H4 (cell line): ENCODE measurements around the gene IFI27. TPM values are rescaled to one million over a fixed set of nuclear protein-coding genes. Genes with fewer than 3 reads are reported as not detected.

Experiments
- DNase-seq: peaks from one replicate; pipeline ENCODE4 v3.0.0-alpha.2; 2015; ENCODE audit warnings: low spot score
- total RNA-seq: library from RNA; depleted of rRNA; stranded (reverse); fragments of >200 nt; shearing (Covaris generic); gene quantifications from 2 replicates; pipeline ENCODE4 v1.2.3, GENCODE V29; 2014

Gene IFI27
- total RNA-seq, 1 experiment from 2014 or later: 2,076 TPM

GRCh38 chr14:94102768-94103482 is 7.6 kb upstream of the IFI27 start:
- no peak for DNase-seq

DNA sequence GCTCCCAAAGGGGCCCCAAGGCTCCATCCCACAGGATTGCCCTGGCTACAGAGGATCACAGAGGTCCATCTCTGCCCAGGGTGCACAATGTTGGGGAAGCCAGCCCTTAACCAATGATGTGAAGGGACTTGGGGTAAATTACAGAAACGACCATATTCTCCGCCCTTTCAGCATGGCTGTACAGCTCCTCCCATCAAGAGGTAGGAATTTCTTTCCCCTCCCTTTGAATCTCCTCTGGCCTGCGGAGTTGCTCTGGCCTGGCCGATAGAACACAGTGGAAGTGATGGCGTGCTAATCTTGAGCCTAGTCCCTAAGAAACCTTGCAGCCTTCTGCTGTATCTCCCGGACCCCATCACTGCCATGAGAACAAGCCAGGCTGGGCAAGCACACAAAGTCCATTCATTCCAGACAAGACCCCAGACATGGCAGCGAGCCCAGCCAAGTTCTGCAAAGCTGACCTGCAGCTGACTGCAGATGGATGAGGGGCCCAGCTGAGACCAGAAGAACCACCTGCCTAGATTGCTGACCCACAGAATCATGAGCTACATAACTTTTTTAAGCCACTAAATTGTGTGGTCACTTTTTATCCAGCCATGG is 6.9 kb upstream of the IFI27 start:
- DNase-seq: no peak

GRCh38 chr14:94104731-94105130 is 5.8 kb upstream of the IFI27 start:
- no peak for DNase-seq

GRCh38 chr14:94109915-94110250 is 653 bp upstream of the IFI27 start:
- DNase-seq: no peak

DNA sequence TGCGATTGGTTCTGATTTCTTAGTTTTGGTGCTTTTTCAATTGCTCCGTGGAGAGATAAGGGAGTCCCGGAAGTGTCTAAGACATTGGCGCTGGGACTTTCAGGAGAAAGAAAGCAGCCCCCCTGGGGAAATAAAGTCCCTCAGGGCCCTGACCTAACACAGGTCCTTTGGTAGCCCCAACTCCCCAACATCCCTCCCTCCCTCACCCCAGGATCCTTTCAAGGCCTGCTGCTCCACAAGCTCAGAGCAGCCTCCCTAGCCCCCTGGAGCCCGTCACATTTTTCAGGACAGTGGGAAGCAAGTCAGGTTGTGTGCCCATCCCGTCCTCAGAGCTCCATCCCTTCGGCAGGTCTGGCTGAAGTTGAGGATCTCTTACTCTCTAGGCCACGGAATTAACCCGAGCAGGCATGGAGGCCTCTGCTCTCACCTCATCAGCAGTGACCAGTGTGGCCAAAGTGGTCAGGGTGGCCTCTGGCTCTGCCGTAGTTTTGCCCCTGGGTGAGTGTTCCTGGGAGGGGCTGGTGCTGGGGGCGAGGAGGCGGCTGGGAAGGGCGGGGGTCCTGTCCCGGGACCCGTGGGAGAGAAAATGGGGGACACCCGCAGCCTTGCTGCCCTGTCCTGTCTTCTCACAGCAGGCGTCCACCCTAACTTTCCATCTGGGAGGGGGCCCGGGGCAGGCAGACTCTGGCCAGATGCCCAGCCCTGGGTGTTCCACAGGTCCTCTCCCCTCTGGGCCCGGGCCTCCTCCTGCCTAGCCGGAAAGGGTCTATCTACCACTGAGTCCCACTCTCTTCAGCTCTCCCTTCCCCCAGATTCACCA is 950 bp downstream of the IFI27 start:
- DNase-seq: no peak

DNA sequence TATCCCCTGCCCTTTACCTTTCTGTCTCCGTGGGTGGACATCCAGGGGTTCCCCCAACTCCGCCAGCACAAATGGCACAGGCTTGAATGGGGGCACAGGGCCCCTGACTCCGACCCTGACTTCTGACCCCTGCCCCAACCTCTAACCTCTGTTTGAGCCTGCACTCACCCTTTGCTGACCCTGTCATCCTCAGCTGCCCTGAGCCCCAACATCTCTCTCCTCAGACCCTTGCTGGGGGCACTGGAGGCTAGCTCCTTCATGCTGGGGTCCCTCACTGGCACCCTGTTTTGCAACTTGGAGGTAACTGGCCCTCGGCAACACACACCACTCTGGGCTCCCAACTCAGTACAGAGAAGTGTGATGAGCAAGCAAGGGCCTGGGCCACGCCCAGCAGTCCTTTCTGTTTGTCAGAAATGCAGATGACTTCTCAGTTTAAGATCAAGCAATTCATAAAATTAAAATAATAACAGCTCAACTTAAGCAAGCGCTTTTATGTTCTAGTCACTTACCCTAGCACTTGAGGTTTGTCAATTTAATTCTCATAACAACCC is 2.1 kb downstream of the IFI27 start:
- no peak for DNase-seq

- DNase-seq: no peak
Observed at GRCh38 chr14:94113073-94113472, 2.5 kb downstream of the IFI27 start.

GRCh38 chr14:94113490-94113889 is 3.0 kb downstream of the IFI27 start:
- DNase-seq: no peak

DNA sequence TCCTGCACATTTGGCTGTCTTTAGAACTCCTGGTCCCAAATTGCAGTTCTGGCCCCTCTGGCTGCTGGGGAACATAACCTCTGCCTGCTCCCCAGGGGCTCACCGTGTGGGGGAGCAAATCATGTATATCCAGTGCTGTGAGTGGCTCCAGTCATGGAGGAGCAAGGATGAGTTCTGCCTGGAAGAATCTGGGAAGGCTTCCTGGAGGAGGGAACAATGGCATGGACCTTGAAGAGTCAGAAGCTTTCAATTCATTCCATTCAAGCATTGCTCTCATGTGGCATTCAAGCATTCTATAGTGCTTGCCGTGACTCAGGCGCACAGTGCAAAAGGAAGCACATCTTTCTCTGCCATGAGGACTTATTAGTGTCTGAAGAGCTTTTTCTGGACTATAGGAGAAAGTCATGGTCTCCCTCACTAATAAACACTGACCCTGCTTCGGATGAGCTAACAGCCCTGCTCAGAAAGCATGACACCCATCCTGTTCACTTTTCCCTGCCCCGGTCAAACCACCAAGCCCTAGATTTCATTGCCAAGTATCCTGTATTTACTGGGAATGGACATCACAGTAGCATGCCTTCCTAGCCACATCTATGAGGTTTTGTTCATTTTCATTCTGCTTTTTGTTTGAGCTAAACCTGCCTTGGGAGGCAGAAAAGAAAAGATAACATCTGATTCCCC is 3.5 kb downstream of the IFI27 start:
- DNase-seq: no peak

DNA sequence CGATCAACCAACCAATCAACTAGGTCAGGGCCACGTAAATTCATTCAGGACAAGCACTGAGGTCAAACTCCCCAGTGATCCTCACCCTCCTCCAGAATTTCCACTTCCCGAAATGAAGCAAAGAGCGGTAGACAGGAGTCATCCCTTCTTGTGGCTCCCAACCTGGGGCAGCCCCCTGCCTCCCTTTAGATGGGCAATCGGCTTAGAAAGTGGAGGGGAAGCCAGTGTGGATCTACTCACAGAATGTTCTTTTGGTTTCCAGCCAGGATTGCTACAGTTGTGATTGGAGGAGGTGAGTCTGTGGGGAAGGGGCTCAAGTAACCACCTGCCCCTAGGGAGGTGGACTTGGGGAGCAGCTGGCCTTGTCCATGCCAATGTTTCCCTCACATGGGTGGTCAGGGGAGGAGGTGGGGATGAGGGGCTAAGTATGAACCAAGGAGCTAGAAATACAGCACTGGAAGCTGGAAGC is 4.1 kb downstream of the IFI27 start:
- DNase-seq: no peak

GRCh38 chr14:94115058-94115591 is 4.6 kb downstream of the IFI27 start:
- no peak for DNase-seq

- DNase-seq: no peak
Observed at GRCh38 chr14:94115631-94116030, 5.1 kb downstream of the IFI27 start.

GRCh38 chr14:94116701-94117100 is 6.2 kb downstream of the IFI27 start:
- no peak for DNase-seq

DNA sequence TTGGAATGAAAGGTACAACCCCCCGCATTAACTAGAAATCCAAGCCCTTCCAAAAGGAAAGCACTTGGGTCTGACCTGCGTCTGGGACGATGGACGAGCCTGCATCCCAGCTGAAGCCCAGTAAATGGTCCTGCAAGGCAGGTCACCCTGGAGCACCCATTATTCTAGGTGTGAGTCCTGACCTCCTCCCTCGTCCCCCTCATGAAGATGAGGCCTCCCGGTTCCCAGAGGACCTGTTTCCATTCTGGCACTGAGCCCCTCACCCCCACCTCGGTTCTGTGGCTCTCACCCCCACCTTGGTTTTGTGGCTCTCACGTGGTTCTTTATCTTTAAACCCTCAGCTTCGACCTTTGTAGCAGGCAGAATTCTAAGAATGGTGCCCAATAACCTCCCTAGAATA is 7.3 kb downstream of the IFI27 start:
- no peak for DNase-seq

GRCh38 chr14:94119071-94119470 is 8.5 kb downstream of the IFI27 start:
- DNase-seq: no peak

- no peak for DNase-seq
Observed at GRCh38 chr14:94120667-94121340, 10.3 kb downstream of the IFI27 start.

- DNase-seq: no peak
Observed at GRCh38 chr14:94121485-94121884, 10.9 kb downstream of the IFI27 start.

GRCh38 chr14:94122438-94122837 is 11.9 kb downstream of the IFI27 start:
- DNase-seq: no peak

GRCh38 chr14:94123296-94123695 is 12.8 kb downstream of the IFI27 start:
- DNase-seq: no peak

- DNase-seq: no peak
Observed at GRCh38 chr14:94123868-94124267, 13.3 kb downstream of the IFI27 start.
